BE2C (cell line): ENCODE results near the gene TRIM4.
"Not testable (repeated sequence)": the region's sequence is repeated elsewhere in the genome, so short reads cannot be mapped to it uniquely, and the experiment has no call there.

ENCODE experiments used
- DNase-seq: peaks from one replicate; pipeline ENCODE4 v3.0.0-alpha.2; 2020
- H3K27me3 ChIP-seq: fragments of 250-450 bp; sonication (Bioruptor Pico); 2 replicates; pipeline ENCODE4 v1.5.1; 2020; ENCODE audit warnings: mild to moderate bottlenecking
- H3K36me3 ChIP-seq: fragments of 250-450 bp; sonication (Bioruptor Pico); 2 replicates; pipeline ENCODE4 v1.5.1; 2020; ENCODE audit warnings: mild to moderate bottlenecking
- H3K4me1 ChIP-seq: fragments of 250-450 bp; sonication (Bioruptor Pico); 2 replicates; pipeline ENCODE4 v1.5.1; 2020
- H3K4me3 ChIP-seq: 2 replicates; pipeline ENCODE4 v1.5.1; 2011; ENCODE audit warnings: low read depth, low read length
- H3K9me3 ChIP-seq: fragments of 250-450 bp; sonication (Bioruptor Pico); 2 replicates; pipeline ENCODE4 v1.5.1; 2020
- CTCF ChIP-seq: IDR thresholded peaks from 2 replicates; pipeline ENCODE4 v1.5.1; 2012; ENCODE audit warnings: mild to moderate bottlenecking, low read depth, low read length

The TRIM4 gene

GRCh38 chr7:99881370-99881769 lies 38.0 kb downstream of the TRIM4 start:
- no peak for DNase-seq
- no peaks in the 10 kb centered on the region for H3K36me3 ChIP-seq
- H3K4me3 ChIP-seq, result no peak overlapping the region
- H3K27me3 ChIP-seq, result peaks cover 11% of the 10 kb centered on the region
- TF ChIP-seq CTCF, result no peak
- H3K9me3 ChIP-seq, result no peaks in the 10 kb centered on the region; the same call in 1 of the 2 replicates
- no peaks in the 10 kb centered on the region for H3K4me1 ChIP-seq

GRCh38 chr7:99876933-99877332 lies 42.4 kb downstream of the TRIM4 start, which contains the start of gene OR2AE1:
Gene OR2AE1, minus strand, starts transcription at chr7:99877033. Its CDS starts 0 bp downstream, at chr7:99877033.
- no peaks in the 10 kb centered on the region for H3K36me3 ChIP-seq
- TF ChIP-seq CTCF, result no peak
- peaks cover 21% of the 10 kb centered on the region for H3K27me3 ChIP-seq
- DNase-seq, result no peak
- no peaks in the 10 kb centered on the region; the same call in 1 of the 2 replicates for H3K9me3 ChIP-seq
- H3K4me3 ChIP-seq, result no peak within 1 kb of the TSS
- no peaks in the 10 kb centered on the region for H3K4me1 ChIP-seq

- H3K4me1 ChIP-seq, result no peaks in the 10 kb centered on the region
- peaks cover 26% of the 10 kb centered on the region for H3K27me3 ChIP-seq
- DNase-seq, result no peak
- H3K9me3 ChIP-seq, result no peaks in the 10 kb centered on the region; the same call in 1 of the 2 replicates
- no peak for TF ChIP-seq CTCF
- H3K36me3 ChIP-seq, result no peaks in the 10 kb centered on the region
- no peak overlapping the region for H3K4me3 ChIP-seq
Measured at GRCh38 chr7:99876491-99876890, 42.8 kb downstream of the TRIM4 start.

- H3K9me3 ChIP-seq, result no peaks in the 10 kb centered on the region
- no peak overlapping the region for H3K4me3 ChIP-seq
- H3K36me3 ChIP-seq, result no peaks in the 10 kb centered on the region
- H3K27me3 ChIP-seq, result peaks cover 16% of the 10 kb centered on the region
- no peaks in the 10 kb centered on the region for H3K4me1 ChIP-seq
- DNase-seq, result no peak
- TF ChIP-seq CTCF, result no peak
Measured at GRCh38 chr7:99868246-99868645, 51.1 kb downstream of the TRIM4 start.

- H3K9me3 ChIP-seq, H3K4me3 ChIP-seq, H3K4me1 ChIP-seq, DNase-seq, H3K36me3 ChIP-seq: not testable (repeated sequence)
- H3K27me3 ChIP-seq, result peaks cover 11% of the 10 kb centered on the region
Measured at GRCh38 chr7:99867477-99867876, 51.9 kb downstream of the TRIM4 start.

- H3K4me1 ChIP-seq, result no peaks in the 10 kb centered on the region
- H3K9me3 ChIP-seq, result no peaks in the 10 kb centered on the region
- no peaks in the 10 kb centered on the region for H3K36me3 ChIP-seq
- no peak overlapping the region for H3K4me3 ChIP-seq
- no peaks in the 10 kb centered on the region; the same call in 1 of the 2 replicates for H3K27me3 ChIP-seq
- DNase-seq, result no peak
- no peak for TF ChIP-seq CTCF
Measured at GRCh38 chr7:99863847-99864440, 55.4 kb downstream of the TRIM4 start.
